Measurements from ENCODE around the gene NEDD4L.
"Not testable (repeated sequence)": the region's sequence is repeated elsewhere in the genome, so short reads cannot be mapped to it uniquely, and the experiment has no call there.

Gene NEDD4L

DNA sequence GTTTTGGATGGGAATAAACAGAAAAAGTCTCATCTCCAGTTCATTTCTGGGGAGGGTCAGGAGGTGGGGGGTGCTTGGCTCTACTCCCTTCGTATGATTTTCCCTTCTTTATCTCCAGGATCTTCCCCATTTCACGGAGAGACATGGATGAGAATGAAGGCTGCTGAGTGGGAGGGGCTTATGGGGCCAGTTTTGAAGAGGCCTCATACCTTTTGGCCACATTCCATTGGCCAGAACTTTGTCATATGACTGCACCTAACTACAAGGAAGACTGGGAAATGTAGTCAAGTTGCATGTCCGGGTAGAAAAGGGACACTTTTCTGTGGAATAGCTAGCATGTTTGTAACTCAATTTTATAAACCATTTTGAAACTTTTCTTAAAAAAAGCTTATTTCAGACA, 117.6 kb downstream of the NEDD4L start:
- peak; percentile 34 for DNase-seq

DNA sequence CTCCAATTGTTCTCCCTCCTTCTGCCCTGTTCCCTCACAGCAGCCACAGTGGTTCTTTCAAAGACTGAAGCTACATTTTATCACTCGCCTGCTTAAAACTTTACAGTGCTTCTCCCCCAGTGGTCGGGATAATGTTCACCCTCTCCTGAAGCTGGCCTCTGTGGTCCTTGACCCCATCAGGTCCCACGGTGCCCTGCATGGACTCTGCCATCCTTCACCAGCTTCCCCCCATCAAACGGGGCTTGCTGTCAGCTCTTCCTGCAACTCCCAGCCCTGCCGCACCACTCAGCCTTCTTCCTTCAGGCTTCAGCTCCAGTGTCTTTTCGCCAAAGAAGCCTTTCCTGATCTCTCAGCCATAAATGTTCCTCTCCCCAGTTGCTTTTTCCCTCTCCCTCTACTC, 118.1 kb downstream of the NEDD4L start:
- DNase-seq: no peak

DNA sequence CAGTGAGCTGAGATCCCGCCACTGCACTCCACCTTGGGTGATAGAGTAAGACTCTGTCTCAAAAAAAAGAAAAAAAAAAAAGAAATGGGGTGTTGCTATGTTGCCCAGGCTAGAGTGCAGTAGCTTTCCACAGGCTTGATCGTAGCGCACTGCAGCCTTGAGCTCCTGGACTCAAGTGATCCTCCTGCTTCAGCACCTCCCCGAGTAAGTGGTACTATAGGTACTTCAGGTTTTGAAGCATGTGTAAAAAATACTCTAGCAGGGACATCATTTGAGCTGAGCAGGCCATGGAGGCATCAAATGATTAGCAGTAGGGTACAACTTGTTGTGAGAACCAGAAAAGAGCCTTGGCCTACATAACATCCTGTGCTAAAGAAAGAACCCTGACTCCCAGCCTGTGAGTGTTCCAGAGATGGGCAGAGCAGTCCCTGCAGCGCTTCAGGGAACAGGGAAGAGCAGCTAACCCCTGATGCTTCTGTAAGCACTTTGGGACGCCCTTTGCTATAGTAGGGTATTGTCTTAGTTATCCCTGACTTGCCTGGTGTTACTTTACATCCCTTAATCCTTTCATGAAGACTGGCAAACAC, 119.1 kb downstream of the NEDD4L start:
- no peak for DNase-seq

DNA sequence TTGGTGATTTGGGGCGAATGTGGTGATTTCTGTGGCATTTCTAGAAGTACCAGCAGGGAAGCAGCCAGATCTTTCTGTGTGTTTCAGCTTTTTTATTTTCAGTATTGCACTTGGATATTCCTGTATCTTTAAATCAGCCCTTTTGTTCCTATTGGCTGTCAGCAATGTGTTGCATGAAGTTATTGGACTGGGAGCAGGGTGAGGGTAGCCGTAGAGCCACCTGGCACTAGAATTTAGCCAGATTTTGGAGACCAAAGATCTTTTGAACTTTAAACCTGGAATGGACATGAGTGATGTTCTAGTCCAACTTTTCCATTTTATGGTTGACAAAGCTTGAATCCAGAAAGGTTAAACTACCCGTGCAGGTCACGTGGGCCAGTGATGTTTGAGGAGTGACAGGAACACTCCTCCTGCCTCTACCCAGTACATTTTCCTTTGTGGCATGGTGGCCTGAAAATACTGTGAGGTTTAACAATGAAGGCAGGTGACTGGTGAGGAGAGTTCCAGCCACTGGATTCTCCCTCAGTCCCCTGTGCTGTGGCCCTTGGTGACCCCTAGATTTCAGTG, 122.3 kb downstream of the NEDD4L start:
- DNase-seq: no peak

DNA sequence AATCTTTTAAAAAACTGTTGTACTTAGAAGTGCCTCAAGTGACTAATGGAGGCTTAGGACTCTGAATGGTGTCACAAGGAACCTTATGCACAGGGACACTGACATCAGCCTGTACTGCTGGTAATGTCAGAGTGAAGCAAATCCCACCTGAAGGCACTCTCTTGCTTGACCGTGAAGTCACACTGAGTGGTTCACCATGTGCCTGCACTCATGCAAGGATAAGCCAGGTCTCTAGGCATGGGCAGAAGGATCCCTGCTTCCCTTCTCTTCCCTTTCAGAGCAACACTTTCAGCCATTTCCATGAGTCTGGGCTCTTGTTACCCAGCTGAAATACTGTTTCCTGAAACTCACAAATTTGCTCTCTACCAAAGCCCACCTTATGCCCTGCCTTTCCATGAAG, 123.0 kb downstream of the NEDD4L start:
- no peak for DNase-seq

DNA sequence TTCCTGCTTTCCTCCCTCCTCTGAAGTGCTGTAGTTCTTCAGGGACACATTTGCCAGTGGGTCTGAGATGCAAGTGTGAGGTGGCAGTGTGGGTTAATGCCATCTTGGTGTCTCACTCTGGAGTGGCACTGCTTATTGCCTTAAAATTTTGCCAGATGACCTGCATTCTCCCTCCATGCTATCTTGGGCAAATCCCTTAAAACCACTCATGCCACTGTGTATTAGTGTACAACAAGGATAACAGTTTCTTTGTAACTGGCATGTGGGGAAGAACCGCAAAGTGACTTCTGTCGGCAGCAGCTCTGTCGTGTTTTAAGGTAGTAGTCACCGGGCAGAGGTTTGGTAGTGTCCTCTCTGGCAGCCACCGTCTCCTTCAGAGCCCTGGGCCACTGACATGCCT, 124.2 kb downstream of the NEDD4L start:
- no peak for DNase-seq

DNA sequence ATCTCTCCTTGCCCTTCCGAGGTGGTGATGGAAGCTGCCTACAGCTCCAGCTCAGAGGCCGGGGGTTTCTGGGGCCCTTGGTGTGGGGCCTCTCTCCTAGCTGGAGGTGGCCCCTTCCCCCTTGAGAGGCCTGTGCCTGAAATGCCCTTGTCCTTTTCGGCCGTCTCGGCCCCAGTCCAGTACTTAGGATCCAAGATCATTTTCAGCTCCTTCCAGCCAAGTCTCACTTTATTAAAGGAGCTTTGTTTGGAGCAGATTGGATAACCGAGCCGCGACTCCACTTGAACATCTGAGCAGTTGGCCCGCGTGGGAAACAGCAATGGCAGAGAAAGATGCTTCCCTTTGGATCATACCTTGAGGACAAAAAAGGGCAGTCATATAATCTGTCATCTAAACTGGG, 125.0 kb downstream of the NEDD4L start:
- no peak for DNase-seq

DNA sequence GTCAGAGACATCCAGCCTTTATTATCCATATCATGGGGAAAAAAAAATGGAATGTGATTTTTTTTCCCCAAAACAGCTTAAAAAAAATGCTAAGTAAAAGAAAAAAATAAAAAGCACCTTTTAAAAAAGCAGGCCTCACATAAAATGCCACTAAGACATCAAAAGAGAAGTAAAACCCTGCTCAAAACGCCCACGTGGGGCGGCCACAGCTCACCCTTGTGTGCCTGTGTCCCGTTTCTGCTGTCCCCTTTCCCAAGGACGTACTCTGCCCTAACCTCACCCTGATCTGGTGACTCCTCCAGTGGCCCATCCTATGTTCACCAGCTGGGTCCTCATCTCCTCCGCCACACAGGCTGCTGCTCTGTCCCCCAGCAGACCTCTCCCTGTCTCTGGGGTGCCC, 125.4 kb downstream of the NEDD4L start:
- no peak for DNase-seq

DNA sequence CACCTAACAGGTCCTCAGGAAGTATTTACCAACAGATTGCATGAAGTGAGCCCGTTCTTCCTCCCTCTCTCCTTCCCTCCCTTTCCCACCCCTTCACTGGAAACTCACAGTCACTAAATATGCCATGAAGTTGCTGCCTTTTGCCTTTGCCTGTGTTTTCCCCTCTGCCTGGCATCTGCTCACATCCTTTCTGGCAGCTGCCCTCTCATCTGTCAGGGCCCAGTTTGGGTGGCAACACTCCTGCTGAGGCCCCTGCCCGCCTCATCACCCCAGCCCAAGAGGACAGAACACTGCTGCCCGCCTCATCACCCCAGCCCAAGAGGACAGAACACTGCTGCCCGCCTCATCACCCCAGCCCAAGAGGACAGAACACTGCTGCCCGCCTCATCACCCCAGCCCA, 126.0 kb downstream of the NEDD4L start:
- DNase-seq: not testable (repeated sequence)

DNA sequence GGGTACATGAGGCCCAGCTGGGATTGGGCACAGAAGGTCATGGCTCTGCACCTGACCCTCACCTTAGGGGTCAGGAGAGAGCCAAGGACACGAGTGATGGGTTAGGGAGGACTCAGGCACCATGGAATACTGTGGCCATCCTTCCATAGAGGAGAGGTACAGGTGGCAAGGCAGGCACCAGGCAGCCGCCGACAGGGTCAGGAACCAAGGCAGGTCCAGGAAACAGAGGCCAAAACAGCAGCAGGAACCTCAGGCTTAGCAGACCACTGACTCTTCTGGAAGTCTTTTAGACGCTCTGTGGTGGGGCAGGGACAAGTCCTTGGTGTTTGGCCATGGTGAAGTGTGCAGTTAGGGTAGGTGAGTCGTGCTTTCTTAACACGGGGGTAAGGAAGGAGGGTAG, 128.0 kb downstream of the NEDD4L start:
- DNase-seq: no peak

DNA sequence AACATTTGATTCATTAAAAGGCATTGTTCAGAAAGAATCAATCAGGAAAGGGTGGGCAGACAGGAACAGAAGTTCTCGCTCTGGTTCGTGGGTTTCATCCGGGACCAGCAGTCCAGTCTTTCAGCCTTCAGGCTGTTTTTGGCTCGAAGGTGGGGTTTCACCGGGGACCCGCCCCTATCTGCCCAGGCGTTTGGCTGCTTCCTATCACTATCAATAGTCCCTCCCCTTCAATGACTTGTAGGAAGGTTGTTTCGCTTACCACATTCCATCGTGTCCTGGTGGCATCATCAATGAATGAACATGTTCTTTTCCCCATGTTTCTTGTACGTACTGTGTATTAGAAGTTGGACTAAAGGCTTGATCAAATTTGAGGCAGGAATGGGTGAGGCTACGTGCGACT, 130.3 kb downstream of the NEDD4L start:
- no peak for DNase-seq

DNA sequence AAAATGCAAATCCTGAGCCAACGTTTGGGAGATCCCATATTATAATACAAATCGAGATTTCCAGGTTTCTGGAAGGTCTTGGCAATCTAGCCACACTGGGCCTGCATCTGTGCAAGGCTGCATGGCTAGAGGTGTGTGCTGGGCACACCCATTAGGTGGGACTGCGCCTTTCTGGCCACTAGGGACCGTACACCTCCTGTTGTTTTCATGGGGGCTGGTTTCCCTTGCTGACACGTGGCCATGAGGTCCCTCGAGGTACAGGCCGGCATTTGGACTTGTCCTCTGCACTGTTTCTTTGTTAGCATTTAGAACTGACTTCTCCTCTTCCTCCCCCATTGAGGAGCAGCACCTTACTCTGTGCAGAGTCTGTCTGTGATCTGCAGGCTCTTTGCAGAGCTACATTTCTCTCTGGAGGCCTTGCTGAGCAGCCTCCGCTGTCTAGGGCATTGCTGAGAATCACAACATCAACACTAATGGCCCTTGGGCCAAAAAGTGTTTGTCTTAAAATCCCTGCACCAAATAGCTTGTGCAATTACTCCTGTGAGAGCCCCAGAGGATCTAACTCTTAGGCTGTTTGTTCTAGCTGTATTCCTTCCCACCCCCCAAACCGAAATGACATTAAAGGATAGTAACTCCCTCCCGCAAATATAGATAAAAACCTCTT, 131.2 kb downstream of the NEDD4L start:
- DNase-seq: no peak

DNA sequence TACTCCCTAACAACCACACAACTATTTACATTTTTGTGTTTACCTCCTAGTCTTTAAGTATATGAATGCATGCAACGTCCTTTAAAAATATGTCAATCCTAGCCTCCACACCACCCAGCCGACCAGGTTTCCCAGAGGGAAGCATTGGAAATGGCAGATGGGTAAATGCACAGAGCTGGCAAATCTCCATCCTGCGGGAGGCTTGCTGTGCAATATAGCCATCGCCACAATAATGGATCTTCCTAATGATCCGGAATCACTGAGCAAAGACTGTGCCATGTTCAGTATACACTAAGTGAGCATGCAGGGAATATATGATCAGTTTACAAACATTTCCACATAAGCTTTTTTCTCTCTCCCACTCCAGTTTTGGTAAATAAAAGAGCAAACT, 131.8 kb downstream of the NEDD4L start:
- DNase-seq: no peak

DNA sequence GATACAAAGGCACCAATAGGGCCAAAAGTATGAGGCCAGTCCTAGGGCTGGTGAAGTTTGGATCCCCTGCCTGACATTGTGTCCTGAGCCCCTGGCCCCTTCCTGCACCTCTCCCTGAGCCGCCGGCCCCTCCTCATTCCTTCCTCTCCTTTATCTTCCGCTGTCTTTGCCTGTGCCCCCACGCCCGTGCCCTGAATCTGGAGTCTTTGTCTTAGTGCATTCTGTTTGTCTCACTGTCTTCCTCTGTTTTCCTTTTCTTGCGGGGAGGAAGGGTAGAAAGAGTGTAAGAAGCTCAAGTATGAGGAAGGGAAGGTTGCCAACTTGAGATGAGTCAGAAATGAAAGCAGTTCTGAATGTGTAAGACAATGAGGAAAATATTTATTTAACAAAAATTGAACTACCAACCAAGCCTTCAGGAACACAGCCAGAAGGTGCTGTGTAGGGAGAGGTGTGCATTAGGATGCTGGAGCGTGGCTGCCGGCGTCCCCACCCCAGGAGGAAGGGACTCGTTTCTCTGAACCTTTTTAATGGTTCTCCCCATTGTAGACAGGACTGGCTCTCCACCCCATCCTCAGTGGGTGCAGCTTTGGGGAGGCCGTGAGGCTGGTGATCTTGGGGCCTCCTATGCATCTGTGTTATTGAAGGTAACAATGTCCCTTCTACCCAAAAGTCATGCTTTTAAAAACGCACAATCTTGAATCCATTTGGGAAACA, 133.1 kb downstream of the NEDD4L start:
- DNase-seq: peak; percentile 96

DNA sequence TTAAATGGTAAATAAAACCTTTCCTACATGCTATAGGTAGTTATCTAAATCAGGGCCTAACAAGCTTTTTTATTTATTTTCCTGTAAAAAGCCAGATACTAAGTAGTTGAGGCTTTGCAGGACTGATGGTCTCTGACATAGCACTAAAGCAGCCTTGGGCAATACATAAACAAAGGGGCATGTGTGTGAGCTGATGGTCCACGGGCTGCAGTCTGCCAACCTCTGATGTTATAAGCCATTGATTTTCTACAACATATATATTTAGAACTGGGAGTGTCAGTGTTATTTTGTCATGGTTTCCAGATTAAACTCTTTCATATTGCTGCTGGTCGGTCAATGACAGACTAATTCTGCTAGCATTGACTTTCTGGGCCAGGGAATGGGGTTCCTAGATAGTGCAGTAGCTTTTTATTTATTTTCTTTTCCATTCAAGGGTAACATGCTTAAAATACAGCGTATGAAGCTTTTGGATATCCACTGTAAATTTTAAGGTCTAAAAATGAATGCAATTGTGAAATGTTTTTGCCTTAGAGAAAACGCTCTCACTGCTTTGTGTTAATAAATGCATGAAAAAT, 134.0 kb downstream of the NEDD4L start:
- no peak for DNase-seq

DNA sequence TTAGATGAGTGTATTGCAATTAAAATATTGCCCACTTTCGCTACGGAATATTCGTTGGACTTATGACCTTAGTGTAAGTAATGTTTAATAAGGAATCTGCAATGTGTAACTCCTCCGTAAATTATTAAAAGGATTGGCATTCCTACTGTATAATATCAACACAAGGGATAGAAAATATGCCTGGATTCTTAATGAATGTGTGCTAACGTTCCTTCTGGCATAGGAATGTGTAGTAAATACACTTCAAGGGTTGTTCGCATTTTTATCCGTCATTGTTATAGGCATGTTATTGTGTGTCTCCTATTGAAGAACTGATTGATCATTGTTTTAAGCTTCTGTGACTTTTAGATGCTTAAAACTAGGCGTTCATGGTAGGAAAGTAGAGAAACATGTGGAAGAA, 134.5 kb downstream of the NEDD4L start:
- DNase-seq: peak; percentile 71

DNA sequence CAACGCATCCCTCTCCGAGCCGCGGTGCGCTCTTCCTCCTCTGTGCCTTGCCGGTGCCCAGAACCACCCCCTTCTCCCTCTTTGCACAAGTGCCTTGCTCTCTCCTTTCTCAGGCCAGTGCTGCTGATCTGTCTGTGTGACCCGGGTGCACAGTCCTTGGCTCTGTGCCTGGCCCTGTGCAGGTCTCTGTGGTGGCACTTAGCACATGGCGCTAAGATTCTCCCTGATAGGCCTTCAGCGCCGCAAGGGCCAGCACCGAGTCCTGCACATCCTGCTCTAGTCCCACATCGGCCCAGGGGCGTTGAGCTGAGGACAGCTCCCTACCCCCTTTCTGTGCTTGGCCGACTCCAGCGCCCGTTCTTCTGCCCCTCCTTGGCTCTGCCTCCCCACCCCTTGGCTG, 136.1 kb downstream of the NEDD4L start:
- DNase-seq: no peak

DNA sequence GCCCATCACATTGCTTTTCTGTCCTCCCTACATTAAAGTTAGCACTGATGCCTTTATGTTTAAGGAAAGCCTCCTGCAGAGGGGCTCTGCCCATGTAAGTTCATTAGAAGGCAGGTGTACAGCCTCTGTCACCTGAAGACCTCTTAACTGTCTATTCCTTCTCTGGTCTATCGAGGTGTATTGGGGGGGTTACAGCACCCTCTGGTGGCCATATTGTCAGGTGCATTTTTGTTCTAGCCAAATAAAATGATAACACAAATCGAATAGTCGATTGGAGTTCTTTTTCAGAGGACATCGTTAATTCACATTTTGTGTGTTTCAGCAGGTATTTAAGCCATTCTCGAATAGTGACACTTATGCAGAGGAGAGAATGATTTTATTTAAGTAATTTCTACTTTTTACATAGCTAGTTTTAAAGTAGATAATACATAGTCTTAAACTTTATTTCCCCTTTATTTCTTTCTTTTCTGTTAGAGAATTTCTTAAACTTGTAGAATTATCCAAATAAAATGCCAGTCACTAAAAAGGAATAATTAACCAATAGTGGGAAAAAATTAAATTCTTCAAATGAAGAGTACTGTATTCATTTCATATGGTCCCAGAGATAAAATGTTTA, 136.8 kb downstream of the NEDD4L start:
- DNase-seq: peak; percentile 50

DNA sequence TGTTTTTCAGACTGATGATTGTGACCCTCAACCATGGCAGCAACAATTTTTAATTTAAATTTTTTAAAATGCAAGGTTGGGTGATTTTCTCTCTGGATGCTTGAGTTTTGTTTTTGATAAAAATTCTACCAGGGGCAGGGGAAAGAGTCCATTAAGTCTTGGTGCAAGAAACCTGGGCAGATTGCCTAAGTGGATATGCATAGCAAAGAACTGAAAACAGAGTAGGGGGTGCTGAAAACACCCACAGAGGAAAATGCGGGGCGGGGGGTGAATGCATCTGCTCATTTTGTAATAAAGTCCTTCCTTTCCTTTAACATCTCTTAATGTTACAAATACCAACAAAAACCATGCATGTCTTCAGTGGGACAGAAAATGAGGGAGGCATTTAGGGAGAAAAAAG, 138.0 kb downstream of the NEDD4L start:
- DNase-seq: no peak

DNA sequence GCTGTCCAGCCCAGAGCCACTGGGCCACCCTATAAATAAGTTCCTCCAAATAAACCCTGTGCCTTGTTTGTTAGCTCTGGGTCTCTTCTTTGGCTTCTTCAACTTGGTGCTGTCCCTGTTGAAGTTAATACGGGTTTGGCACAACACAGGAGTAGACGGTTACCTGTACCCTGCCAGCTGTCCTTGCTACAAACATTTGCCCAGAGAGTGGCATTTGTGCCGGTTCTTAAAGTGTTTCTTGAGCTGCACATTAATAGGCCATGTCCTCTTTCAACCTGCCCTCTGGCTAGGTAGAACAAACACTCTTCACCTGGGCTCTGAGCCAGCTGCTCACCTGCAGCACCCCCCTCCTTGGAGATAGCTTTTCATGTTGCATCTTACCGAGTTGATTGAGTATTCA, 139.2 kb downstream of the NEDD4L start:
- DNase-seq: no peak

DNA sequence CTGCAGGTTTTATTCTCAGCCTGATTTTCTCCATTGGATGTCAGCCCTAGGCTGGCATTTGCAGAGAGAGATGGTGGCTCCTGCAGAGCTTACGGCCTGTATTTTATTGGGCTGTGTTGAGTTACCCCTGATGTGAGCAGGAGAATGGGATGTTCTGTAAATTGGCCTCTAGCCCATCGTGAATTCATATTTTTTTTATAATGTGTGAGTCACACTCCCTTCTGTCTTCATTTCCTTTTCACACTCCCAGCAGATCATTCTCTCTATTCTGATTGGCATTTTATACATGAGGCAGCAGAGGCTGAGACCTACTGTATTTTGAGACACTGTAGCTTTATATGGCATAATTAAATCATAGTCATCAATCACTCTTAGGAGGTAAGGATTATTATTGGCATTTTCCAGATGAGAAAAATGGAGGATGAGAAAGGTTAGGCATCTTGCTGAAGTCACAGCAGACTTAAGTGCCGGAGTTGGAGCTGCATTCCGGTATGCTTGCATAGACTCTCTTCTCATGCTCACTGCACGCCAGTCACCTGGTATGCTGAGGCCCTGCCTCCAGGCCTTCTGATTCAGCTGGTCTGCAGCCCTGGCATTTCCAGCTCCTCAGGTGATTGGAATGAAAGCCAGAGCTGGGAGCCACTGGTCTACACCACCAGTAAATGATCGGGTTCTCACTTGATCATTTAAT, 142.4 kb downstream of the NEDD4L start:
- peak; percentile 85 for DNase-seq

DNA sequence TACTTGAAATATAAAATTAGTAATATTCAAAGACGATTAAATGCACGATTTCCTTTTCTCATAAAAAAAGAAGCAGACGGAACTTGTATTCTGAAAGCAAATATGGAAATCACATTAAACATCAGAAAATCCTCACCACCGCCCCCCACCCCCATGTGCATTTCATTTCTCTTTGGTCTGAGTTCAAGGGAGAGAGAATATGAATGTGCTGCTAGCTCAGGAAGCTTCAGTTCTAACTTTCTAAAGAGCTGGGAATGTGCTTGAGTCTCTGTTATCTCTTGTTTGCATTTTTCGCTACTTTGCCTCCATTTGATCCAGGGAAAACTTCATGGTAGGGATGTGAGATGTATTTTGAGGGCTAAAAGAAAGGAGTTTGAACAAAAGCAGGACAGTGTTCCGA, 143.6 kb downstream of the NEDD4L start:
- DNase-seq: no peak

DNA sequence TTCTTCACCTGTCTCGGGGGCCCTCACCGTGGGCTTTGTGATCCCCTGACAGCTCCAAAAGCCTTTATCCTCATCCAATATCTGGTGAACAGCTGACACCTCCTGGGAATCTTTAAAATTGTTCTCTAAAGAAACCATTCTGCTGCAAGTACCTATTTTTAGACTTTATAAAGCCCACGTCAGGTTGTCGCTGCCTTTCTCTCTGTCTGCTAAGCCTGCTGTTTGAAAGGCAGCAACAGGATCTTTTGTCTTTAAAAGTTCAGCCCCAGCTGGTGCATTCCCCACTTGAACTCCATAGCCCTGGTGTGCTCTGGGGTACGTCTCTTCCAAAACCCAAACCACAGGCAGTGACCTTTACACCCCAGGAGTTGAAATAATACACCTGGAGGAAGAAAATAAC, 145.0 kb downstream of the NEDD4L start:
- DNase-seq: no peak
